GM19043 (cell line): ENCODE data around the gene LATS2.

Experiments used
- ATAC-seq: cut with Tn5 transposase; IDR thresholded peaks from one replicate; pipeline ENCODE4 v1.9.1; 2021; ENCODE audit warnings: low read depth; ENCODE audit not compliant: unreplicated experiment

Gene LATS2

GRCh38 chr13:20924758-20925394 lies 136.5 kb downstream of the LATS2 start:
- no peak for ATAC-seq

GRCh38 chr13:20923272-20923671 lies 138.1 kb downstream of the LATS2 start:
- ATAC-seq = no peak
